ENCODE data around the gene C19orf47.
"Not testable (repeated sequence)": the region's sequence is repeated elsewhere in the genome, so short reads cannot be mapped to it uniquely, and the experiment has no call there.

C19orf47 gene

DNA sequence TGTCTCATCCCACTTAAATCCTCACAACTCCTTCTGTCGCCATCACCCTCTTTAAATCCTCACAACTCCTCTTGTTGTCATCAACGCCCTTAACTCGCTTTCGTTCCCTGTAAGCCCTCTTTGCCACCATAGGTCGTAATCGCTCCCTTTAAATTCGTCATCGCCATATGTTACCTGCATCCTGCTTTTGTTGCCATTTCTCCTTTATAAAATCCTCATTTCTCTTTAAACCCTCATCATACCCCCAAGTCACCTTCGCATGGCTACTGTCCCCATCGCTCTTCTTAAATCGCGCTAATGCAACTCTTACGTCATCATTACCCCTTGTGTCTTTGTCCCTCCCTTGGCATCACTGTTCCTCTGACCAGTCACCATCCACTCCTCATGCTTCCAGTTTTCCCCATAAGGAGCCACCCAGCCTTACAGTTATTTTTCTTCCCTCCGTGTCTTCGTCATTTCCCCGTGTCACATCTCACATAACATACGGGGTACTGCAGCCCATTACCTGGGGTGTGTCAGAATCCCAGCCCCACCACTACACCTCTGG is 837 bp upstream of the C19orf47 start:
- no peak for DNase-seq (ENCODE audit: low read depth in 1 of 2, low spot score in 1 of 2)

DNA sequence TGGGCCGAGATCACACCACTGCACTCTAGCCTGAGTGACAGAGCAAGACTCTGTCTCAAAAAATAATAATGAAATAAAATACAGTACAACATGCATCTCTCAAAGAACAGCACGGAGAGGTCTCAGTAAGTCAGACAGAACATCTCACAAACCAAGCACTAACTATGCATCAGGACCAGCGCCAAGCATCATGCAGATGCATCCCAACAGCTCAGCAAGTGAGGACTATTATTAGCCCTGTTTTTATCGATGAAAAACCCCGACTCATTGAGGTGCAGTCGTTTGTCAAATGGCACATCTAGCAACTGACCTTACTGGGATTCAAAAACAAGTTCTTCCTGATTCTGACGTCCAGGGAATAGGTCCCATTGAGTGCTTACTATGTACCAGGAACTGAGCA is 3.8 kb downstream of the C19orf47 start:
- no peak for DNase-seq (ENCODE audit: low read depth in 1 of 2, low spot score in 1 of 2)

DNA sequence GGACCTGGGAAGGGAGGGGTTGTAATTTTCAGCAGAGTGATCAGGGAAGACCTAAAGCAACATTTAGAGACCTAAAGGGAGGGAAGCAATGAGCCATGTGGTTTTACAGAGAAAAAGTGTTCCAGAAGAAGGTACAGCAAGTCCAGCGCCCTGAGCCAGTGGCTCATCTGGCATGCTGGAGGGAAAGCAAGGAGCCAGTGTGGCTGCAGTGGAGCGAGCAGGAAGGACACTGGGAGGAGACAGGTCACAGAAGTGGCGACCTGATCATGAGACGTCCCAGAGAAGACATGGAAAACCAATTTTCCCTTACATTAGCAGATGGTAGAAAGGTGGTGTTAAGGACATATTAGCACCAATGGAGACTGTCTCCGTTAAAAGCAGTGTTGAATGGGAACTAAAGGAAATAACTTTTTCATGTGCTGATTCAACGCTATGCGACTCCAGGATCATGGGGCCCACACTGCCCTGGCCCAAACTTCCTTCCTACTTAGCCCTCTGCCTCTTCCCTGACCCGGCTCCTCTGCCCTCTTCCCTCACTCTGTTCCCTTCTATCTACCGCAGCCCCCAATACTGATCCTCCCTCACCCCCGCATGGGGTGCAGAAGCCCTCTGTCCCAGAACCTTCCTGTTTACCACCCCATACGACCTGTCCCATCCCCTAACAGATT is 5.4 kb downstream of the C19orf47 start:
- no peak for DNase-seq (ENCODE audit: low read depth in 1 of 2, low spot score in 1 of 2)

DNA sequence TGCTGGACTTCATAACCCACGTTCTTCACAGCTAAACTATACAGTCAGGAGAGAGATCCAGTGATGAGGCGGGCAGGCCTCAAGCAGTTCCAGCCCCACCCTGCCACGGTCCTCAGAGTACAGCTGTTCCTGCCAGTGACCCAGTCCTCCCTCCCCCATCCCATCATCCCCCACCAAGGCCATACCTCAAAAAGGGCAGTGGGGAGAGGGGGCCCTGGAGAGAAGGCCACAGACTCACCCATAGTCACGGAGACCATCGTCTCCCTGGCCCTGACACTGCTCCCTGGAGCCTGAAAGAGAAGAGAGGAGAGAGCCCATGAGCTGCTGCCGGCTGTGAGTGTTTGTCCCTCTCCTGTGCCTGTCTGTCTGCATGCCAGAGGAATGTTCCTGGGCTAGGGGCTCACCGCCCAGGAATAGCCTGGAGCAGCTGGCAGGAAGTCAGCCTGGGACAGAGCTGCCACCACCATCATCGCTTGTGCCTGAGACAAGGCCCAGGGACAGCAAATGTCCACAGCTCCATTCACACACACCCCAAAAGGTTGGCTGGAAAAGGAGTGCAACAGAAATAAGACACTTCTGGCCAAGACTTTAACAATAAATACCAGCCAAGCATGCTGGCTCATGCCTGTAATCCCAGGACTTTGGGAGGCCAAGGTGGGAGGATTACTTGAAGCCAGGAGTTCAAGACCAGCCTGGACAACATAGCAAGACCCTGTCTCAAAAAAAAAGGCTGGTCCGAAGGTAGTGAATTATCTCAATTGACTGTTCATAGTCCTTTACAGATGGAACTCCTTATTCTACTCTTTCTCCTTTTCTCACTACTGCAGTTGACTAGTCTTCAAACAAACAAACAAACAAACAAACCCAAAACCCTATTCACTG is 6.4 kb downstream of the C19orf47 start:
- no peak for DNase-seq (ENCODE audit: low read depth in 1 of 2, low spot score in 1 of 2)

DNA sequence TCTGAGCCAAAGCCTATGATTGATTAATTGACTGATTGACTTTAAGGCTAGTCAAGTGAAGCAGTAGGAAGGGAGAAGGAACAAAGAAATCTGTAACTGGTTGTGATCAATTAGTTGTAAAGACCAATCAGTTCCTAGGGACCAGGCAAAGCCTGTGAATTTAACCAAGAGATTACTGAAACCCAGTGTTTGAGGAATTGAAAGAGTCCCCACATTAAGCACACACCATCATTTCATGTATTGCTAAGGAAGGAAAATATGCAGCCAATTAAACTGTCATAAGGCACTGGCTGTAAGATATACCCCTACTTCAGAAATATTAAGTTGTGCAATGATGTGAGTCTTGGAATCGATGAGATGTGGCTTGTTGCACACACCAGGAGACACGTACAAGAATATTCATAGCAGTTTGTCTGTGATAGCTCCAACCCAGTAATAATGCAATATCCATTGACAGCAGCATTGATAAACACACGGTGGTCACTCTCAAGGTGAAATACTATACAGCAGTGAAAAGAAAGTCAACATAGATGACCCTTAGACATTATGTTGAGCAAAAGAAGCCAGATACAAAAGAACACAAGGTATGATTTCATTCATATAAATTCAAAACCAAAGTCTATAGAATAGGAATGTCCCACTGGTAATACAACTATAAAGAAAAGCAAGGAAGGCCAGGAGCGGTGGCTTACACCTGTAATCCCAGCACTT is 9.0 kb downstream of the C19orf47 start:
- no peak for DNase-seq (ENCODE audit: low read depth in 1 of 2, low spot score in 1 of 2)

GRCh38 chr19:40337594-40337993 is 10.6 kb downstream of the C19orf47 start:
- no peak for DNase-seq (ENCODE audit: low read depth in 1 of 2, low spot score in 1 of 2)

GRCh38 chr19:40337107-40337506 is 11.1 kb downstream of the C19orf47 start:
- DNase-seq (ENCODE audit: low read depth in 1 of 2, low spot score in 1 of 2): no peak

DNA sequence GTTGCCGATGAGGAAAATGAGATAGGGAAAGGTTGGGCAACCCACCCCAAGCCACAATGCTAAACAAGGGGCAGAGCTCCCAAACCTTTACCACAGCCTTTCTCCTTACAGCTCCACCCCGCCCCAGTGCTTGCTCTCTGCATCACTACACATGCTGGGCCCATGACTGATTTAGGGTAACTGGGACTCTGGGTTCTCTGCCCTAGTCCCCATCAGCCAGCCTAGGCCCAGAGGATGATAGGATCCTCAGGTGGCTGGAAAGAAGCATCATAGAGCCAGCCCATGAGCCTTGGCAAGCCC is 11.6 kb downstream of the C19orf47 start:
- no peak for DNase-seq (ENCODE audit: low read depth in 1 of 2, low spot score in 1 of 2)

GRCh38 chr19:40335855-40336600 is 12.2 kb downstream of the C19orf47 start:
- no peak for DNase-seq (ENCODE audit: low read depth in 1 of 2, low spot score in 1 of 2)

GRCh38 chr19:40335101-40335500 is 13.1 kb downstream of the C19orf47 start:
- no peak for DNase-seq (ENCODE audit: low read depth in 1 of 2, low spot score in 1 of 2)

GRCh38 chr19:40333083-40333482 is 15.1 kb downstream of the C19orf47 start:
- DNase-seq (ENCODE audit: low read depth in 1 of 2, low spot score in 1 of 2): not testable (repeated sequence)

- no peak for DNase-seq (ENCODE audit: low read depth in 1 of 2, low spot score in 1 of 2)
Observed at GRCh38 chr19:40332669-40333068, 15.5 kb downstream of the C19orf47 start.

GRCh38 chr19:40331052-40331451 is 17.1 kb downstream of the C19orf47 start:
- DNase-seq (ENCODE audit: low read depth in 1 of 2, low spot score in 1 of 2): no peak

- no peak for DNase-seq (ENCODE audit: low read depth in 1 of 2, low spot score in 1 of 2)
Observed at GRCh38 chr19:40326201-40326600, 22.0 kb downstream of the C19orf47 start.

GRCh38 chr19:40323705-40324104 is 24.5 kb downstream of the C19orf47 start:
- no peak for DNase-seq (ENCODE audit: low read depth in 1 of 2, low spot score in 1 of 2)

GRCh38 chr19:40322951-40323615 is 25.1 kb downstream of the C19orf47 start:
- no peak for DNase-seq (ENCODE audit: low read depth in 1 of 2, low spot score in 1 of 2)

GRCh38 chr19:40322271-40322610 is 26.0 kb downstream of the C19orf47 start:
- no peak for DNase-seq (ENCODE audit: low read depth in 1 of 2, low spot score in 1 of 2)

DNA sequence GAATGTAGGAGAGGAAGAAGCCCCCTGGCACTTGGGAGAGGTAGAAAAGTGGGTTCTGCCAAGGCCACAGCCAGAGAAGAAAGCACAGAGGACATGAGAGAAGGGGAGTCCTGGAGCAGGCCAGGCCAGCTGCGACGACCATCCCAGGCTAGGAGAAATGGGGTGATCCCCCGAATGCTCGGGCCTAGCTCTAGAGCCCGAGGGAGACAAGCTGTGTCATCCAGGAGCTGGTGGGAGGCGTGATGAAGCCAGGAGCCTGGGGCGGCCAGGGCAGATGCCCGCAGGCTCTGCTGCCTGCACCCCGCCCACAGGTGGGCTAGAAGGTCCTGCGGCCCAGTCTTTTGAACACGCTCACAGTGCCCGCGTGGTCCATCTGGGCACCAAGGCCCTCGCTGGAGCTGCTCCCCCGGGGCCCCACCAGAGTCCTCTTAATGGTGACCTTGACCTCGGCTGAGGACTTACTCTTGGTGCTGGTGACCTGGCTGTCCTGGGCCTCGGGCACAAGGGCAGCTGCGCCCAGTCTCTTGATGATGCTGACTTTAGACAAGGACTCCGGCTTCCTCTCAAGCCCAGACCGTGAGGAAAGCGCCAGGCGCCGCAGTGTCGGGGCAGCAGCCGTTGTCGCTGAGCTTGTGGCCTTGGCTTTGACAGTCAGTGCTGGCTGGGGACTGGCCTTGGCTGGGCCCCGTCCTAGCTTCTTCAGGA is 26.5 kb downstream of the C19orf47 start:
- no peak for DNase-seq (ENCODE audit: low read depth in 1 of 2, low spot score in 1 of 2)

DNA sequence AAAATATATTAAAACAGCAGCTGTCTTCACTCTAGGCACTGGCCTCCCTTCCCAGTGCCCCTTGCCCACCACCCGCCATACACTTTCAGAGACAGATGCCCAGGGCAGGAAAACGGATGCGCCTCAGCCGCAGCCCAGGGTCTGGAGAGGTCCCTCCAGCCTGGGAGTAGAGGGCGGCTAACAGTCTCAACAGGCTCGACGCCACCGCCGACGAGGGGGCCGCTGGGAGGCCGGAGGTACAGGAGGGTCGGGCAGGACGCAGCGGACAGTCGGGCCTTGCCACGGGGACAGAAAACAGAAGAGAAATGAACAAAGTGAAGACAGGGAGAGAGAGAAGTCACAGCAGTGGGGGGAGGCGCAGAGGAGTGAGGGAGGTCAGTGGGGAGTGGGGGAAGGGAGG is 27.1 kb downstream of the C19orf47 start:
- DNase-seq (ENCODE audit: low read depth in 1 of 2, low spot score in 1 of 2): no peak

GRCh38 chr19:40320558-40320935 is 27.6 kb downstream of the C19orf47 start:
- DNase-seq (ENCODE audit: low read depth in 1 of 2, low spot score in 1 of 2): no peak

Data from stimulated activated CD4-positive, alpha-beta T cell treated with anti-CD3 and anti-CD28 coated beads, Interleukin-15, amount 100 ng/mL, for 1 hour (primary cell).